Measurements from ENCODE around the gene CHST15. TPM values are rescaled to one million over a fixed set of nuclear protein-coding genes. Genes with fewer than 3 reads are reported as not detected.
A peak's percentile ranks its signal among the peaks of the same experiment; 100 is the strongest.

Gene CHST15
- total and polyA plus RNA-seq, 2 of the 13 experiments (the other 11 are each of a cell fraction or from before 2014, with no cell fraction given) = 1.4 to 94.7 TPM

DNA sequence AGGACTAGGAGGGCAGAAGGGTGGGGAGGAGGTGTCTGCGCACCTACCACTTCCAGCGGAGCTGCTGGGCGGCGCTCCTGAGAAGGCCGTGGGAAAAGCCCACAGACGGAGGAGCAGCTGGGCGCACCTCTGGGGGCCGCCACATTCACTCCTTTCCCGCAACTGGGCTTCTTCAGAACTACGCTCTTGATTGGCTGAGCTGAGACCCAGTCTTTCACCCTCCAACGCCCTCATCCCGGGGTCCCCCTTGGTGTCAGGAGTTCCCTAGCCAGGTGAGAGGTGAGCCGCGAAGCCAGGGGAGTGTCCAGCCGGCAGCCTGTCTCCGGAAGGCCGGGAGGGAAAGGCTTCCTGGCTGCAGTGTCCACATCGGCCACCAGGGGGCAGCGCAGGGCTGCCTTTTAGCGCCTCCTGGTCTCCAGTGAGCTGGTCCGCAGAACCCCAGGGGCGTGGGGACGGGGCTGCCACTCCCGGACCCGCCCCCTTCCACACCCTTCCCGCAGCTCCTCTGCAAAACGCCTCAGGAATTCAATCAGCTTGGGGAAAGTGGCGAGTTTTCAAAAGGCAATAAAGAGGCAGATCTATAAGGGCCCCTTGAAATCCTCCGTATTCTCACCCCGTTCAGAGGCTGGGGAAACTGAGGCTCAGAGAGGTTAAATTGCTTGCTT lies 98.8 kb downstream of the CHST15 start (continued):
- TF ChIP-seq, protein P1, sequence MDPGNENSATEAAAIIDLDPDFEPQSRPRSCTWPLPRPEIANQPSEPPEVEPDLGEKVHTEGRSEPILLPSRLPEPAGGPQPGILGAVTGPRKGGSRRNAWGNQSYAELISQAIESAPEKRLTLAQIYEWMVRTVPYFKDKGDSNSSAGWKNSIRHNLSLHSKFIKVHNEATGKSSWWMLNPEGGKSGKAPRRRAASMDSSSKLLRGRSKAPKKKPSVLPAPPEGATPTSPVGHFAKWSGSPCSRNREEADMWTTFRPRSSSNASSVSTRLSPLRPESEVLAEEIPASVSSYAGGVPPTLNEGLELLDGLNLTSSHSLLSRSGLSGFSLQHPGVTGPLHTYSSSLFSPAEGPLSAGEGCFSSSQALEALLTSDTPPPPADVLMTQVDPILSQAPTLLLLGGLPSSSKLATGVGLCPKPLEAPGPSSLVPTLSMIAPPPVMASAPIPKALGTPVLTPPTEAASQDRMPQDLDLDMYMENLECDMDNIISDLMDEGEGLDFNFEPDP (CRISPR knock-in tag; conservative IDR thresholded peaks at IDR 0.05) = 0 out of 2 replicates have a peak, but pooled peaks have one; percentile 67
- TF ChIP-seq MZF1 (CRISPR knock-in tag; IDR thresholded peaks at IDR 0.05; ENCODE audit: borderline replicate concordance) (0 out of 2 replicates have a peak, but pooled peaks have one; percentile 33), KLF9 (CRISPR knock-in tag; IDR thresholded peaks at IDR 0.05; ENCODE audit: low read depth) (no peak), HOXA3 (CRISPR knock-in tag; IDR thresholded peaks at IDR 0.05) (0 out of 2 replicates have a peak, but pooled peaks have one; percentile 26), GZF1 (CRISPR knock-in tag; IDR thresholded peaks at IDR 0.05) (no peak), HNF4G (IDR thresholded peaks at IDR 0.05; ENCODE audit: borderline replicate concordance, low read depth, low read length) (no peak), HNF4G (CRISPR knock-in tag; IDR thresholded peaks at IDR 0.05; ENCODE audit: borderline replicate concordance, low read depth) (no peak), ZFP91 (CRISPR knock-in tag; IDR thresholded peaks at IDR 0.05; ENCODE audit: borderline replicate concordance) (peak; percentile 71; the same call in 1 of the 2 replicates), HINFP (CRISPR knock-in tag; IDR thresholded peaks at IDR 0.05; ENCODE audit: low read depth) (peak; percentile 65; the same call in 1 of the 2 replicates), NCOA5 (CRISPR knock-in tag; IDR thresholded peaks at IDR 0.05) (no peak), KMT2B (CRISPR knock-in tag; IDR thresholded peaks at IDR 0.05) (no peak), SPEN (CRISPR knock-in tag; IDR thresholded peaks at IDR 0.05; ENCODE audit: low read depth) (peak; percentile 31; the same call in 1 of the 2 replicates), ZNF816 (CRISPR knock-in tag; IDR thresholded peaks at IDR 0.05; ENCODE audit: borderline replicate concordance) (no peak), ETV5 (CRISPR knock-in tag; IDR thresholded peaks at IDR 0.05; ENCODE audit: borderline replicate concordance) (0 out of 2 replicates have a peak, but pooled peaks have one; percentile 32), THAP11 (CRISPR knock-in tag; IDR thresholded peaks at IDR 0.05) (0 out of 2 replicates have a peak, but pooled peaks have one; percentile 44)
- TF ChIP-seq, protein P2, sequence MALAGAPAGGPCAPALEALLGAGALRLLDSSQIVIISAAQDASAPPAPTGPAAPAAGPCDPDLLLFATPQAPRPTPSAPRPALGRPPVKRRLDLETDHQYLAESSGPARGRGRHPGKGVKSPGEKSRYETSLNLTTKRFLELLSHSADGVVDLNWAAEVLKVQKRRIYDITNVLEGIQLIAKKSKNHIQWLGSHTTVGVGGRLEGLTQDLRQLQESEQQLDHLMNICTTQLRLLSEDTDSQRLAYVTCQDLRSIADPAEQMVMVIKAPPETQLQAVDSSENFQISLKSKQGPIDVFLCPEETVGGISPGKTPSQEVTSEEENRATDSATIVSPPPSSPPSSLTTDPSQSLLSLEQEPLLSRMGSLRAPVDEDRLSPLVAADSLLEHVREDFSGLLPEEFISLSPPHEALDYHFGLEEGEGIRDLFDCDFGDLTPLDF (CRISPR knock-in tag; IDR thresholded peaks at IDR 0.05) = no peak
- TF ChIP-seq, protein P3, sequence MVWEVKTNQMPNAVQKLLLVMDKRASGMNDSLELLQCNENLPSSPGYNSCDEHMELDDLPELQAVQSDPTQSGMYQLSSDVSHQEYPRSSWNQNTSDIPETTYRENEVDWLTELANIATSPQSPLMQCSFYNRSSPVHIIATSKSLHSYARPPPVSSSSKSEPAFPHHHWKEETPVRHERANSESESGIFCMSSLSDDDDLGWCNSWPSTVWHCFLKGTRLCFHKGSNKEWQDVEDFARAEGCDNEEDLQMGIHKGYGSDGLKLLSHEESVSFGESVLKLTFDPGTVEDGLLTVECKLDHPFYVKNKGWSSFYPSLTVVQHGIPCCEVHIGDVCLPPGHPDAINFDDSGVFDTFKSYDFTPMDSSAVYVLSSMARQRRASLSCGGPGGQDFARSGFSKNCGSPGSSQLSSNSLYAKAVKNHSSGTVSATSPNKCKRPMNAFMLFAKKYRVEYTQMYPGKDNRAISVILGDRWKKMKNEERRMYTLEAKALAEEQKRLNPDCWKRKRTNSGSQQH (CRISPR knock-in tag; IDR thresholded peaks at IDR 0.05; ENCODE audit: low read depth) = 0 out of 2 replicates have a peak, but pooled peaks have one; percentile 30

All from HepG2 (cell line).